PC-3 (cell line): ENCODE results near the gene EMILIN1. TPM values are rescaled to one million over a fixed set of nuclear protein-coding genes. Genes with fewer than 3 reads are reported as not detected.

Source experiments
- ATAC-seq: fragments of 200-7000 bp; cut with Tn5 transposase; 2 replicates; pipeline ENCODE4 v1.9.1; 2020; ENCODE audit warnings: mild to moderate bottlenecking, moderate library complexity
- BruUV-seq: library from RNA; stranded (reverse); fragments of 400-500 nt; replicated peaks from 2 replicates; lab custom pipeline; 2021; lab: Mats Ljungman, UMichigan
- CTCF ChIA-PET: fragments of 300-600 bp; sonication (Branson Sonifier 250); formaldehyde crosslinking; loops from one replicate; lab custom pipeline; 2022; ENCODE audit warnings: antibody characterized with exemption; lab: Charles Lee
- POLR2A ChIA-PET: fragments of 300-600 bp; sonication (Branson Sonifier 250); formaldehyde crosslinking; loops from one replicate; lab custom pipeline; 2022; ENCODE audit warnings: antibody characterized with exemption; ENCODE audit not compliant: unreplicated experiment; lab: Charles Lee
- DNase-seq: peaks from one replicate; pipeline ENCODE4 v3.0.0-alpha.2; 2015
- H2AFZ ChIP-seq: fragments of 300-600 bp; sonication (generic); 2 replicates; pipeline ENCODE4 v1.6.0; 2016; ENCODE audit warnings: antibody characterized with exemption, low read length
- H3F3A ChIP-seq: fragments of 300-600 bp; sonication (generic); one replicate; pipeline ENCODE4 v1.6.0; 2017; ENCODE audit warnings: antibody characterized with exemption, low read length, control low read depth, mild to moderate bottlenecking; ENCODE audit not compliant: unreplicated experiment
- H3K27ac ChIP-seq: fragments of 300-600 bp; sonication (generic); 2 replicates; pipeline ENCODE4 v1.5.1; 2016; ENCODE audit warnings: mild to moderate bottlenecking, low read length
- H3K27me3 ChIP-seq: fragments of 300-600 bp; sonication (generic); 2 replicates; pipeline ENCODE4 v1.6.1; 2016; ENCODE audit warnings: low read length, mixed read lengths
- H3K36me3 ChIP-seq: fragments of 300-600 bp; sonication (generic); 2 replicates; pipeline ENCODE4 v1.6.1; 2016; ENCODE audit warnings: low read depth, mixed run types, low read length, mixed read lengths
- H3K4me1 ChIP-seq: fragments of 300-600 bp; sonication (generic); 2 replicates; pipeline ENCODE4 v1.5.1; 2016; ENCODE audit warnings: low read length; ENCODE audit not compliant: insufficient read depth
- H3K4me2 ChIP-seq: fragments of 300-600 bp; sonication (generic); 2 replicates; pipeline ENCODE4 v1.6.0; 2016; ENCODE audit warnings: low read length
- H3K4me3 ChIP-seq: fragments of 300-600 bp; sonication (generic); 2 replicates; pipeline ENCODE4 v1.5.1; 2016; ENCODE audit warnings: mild to moderate bottlenecking, low read length, mixed read lengths
- H3K79me2 ChIP-seq: fragments of 300-600 bp; sonication (generic); 2 replicates; pipeline ENCODE4 v1.6.1; 2017; ENCODE audit warnings: low read length, mixed read lengths
- H3K9ac ChIP-seq: fragments of 300-600 bp; sonication (generic); 2 replicates; pipeline ENCODE4 v1.6.0; 2016; ENCODE audit warnings: mild to moderate bottlenecking, low read length
- H3K9me2 ChIP-seq: fragments of 300-600 bp; sonication (generic); replicated peaks from 2 replicates; pipeline ENCODE4 v1.6.1; 2016; ENCODE audit warnings: mixed run types, low read length, mixed read lengths
- H3K9me3 ChIP-seq: fragments of 300-600 bp; sonication (generic); 2 replicates; pipeline ENCODE4 v1.6.1; 2016; ENCODE audit warnings: low read length, mixed read lengths
- H4K20me1 ChIP-seq: fragments of 300-600 bp; sonication (generic); 2 replicates; pipeline ENCODE4 v1.6.1; 2016; ENCODE audit warnings: low read length, mixed read lengths
- EZH2 ChIP-seq: fragments of 300-600 bp; sonication (generic); IDR thresholded peaks from one replicate; pipeline ENCODE4 v1.6.1; 2017; ENCODE audit warnings: antibody characterized with exemption, mild to moderate bottlenecking, low read length; ENCODE audit not compliant: unreplicated experiment
- EZH2phosphoT487 ChIP-seq: fragments of 300-600 bp; sonication (generic); IDR thresholded peaks from 2 replicates; pipeline ENCODE4 v1.6.1; 2018; ENCODE audit warnings: mild to moderate bottlenecking, antibody characterized with exemption, low read length, borderline replicate concordance
- intact Hi-C: fragments of 100-400 bp; cut with micrococcal nuclease; formaldehyde crosslinking; loops from 2 replicates; pipeline ENCODE4 v1.9.0; 2023
- total RNA-seq: library from RNA; depleted of rRNA; stranded (reverse); fragments of >200 nt; gene quantifications from 2 replicates; pipeline ENCODE4 v1.2.3, GENCODE V29; 2014
- TF ChIP-seq, protein P1 (sequence below): fragments of 300-600 bp; sonication (generic); conservative IDR thresholded peaks from 2 replicates; pipeline ENCODE4 v1.5.1; 2017; ENCODE audit warnings: antibody characterized with exemption, low read depth, mild to moderate bottlenecking, low read length

The EMILIN1 gene
- total RNA-seq, 1 experiment from 2014 or later: 0.69 TPM

DNA sequence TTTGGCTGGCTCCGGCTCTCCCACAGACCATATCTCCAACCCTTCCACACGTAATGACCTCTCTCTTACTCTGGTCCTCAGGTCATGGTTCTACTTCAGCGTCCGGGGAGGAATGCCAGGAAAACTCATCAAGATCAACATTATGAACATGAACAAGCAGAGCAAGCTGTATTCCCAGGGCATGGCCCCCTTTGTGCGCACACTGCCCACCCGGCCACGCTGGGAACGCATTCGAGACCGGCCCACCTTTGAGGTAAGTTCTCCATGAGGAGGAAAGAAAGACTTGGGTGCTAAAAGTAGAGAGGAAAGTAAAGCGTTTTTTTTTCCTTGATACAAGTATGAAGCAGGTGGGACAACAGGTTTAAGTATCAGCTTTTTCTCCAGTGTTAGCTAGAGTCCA lies 25.1 kb upstream of the EMILIN1 start:
- POLR2A ChIA-PET: interaction anchor here (0.7 kb wide), 2 partner anchors 9 to 76 kb away, joined by 3 to 4 read pairs; no protein-coding TSS in a partner anchor
- no peak overlapping the region for H3K9ac ChIP-seq
- BruUV-seq: no TSS peak
- H3K4me3 ChIP-seq: no peak overlapping the region
- no peaks in the 10 kb centered on the region for H3K9me3 ChIP-seq
- DNase-seq (no peak), ATAC-seq (no peak)
- H3K79me2 ChIP-seq: no peaks in the 10 kb centered on the region
- no peak overlapping the region for H3K27ac ChIP-seq
- no peaks in the 10 kb centered on the region for H4K20me1 ChIP-seq
- no peaks in the 10 kb centered on the region for H3K36me3 ChIP-seq
- no peak overlapping the region for H2AFZ ChIP-seq
- no peak overlapping the region for H3K4me2 ChIP-seq
- peaks cover 17% of the 10 kb centered on the region for H3K4me1 ChIP-seq
- no peak for TF ChIP-seq EZH2phosphoT487
- TF ChIP-seq, protein P1, sequence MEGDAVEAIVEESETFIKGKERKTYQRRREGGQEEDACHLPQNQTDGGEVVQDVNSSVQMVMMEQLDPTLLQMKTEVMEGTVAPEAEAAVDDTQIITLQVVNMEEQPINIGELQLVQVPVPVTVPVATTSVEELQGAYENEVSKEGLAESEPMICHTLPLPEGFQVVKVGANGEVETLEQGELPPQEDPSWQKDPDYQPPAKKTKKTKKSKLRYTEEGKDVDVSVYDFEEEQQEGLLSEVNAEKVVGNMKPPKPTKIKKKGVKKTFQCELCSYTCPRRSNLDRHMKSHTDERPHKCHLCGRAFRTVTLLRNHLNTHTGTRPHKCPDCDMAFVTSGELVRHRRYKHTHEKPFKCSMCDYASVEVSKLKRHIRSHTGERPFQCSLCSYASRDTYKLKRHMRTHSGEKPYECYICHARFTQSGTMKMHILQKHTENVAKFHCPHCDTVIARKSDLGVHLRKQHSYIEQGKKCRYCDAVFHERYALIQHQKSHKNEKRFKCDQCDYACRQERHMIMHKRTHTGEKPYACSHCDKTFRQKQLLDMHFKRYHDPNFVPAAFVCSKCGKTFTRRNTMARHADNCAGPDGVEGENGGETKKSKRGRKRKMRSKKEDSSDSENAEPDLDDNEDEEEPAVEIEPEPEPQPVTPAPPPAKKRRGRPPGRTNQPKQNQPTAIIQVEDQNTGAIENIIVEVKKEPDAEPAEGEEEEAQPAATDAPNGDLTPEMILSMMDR: no peak
- TF ChIP-seq EZH2: no peak
- intact Hi-C loops: no loop called here
- H3F3A ChIP-seq: no peaks in the 10 kb centered on the region
- CTCF ChIA-PET: no interaction called here
- no peaks in the 10 kb centered on the region for H3K27me3 ChIP-seq
- H3K9me2 ChIP-seq: no peaks in the 10 kb centered on the region

DNA sequence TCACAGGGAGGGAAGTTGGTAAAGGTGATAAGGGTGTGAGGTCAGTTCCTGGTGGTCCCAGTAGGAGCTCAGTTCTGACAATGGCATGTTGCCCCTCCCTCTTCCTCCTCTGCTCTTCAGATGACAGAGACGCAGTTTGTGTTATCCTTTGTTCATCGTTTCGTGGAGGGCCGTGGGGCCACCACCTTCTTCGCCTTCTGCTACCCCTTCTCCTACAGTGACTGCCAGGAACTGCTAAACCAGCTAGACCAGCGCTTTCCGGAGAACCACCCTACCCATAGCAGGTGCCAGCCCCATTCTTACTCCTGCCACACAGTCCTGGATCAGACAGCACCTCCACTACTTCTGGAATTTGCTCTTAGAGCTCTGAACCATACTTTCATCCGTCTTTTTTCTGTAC lies 24.6 kb upstream of the EMILIN1 start:
- Histone ChIP-seq H3K27me3 (no peaks in the 10 kb centered on the region), H3K9me3 (no peaks in the 10 kb centered on the region), H2AFZ (no peak overlapping the region), H4K20me1 (no peaks in the 10 kb centered on the region), H3K4me1 (peaks cover 17% of the 10 kb centered on the region), H3K4me2 (no peak overlapping the region), H3F3A (no peaks in the 10 kb centered on the region), H3K9ac (no peak overlapping the region), H3K27ac (no peak overlapping the region), H3K9me2 (no peaks in the 10 kb centered on the region), H3K36me3 (no peaks in the 10 kb centered on the region), H3K79me2 (no peaks in the 10 kb centered on the region), H3K4me3 (no peak overlapping the region)
- ChIA-PET CTCF (no interaction called here), POLR2A (interaction anchor here (0.7 kb wide), 1 partner anchor 9 kb away, joined by 4 read pairs; no protein-coding TSS in a partner anchor)
- intact Hi-C loops: no loop called here
- no TSS peak for BruUV-seq
- ATAC-seq (no peak), DNase-seq (no peak)
- no peak for TF ChIP-seq EZH2
- TF ChIP-seq, protein P1: no peak
- no peak for TF ChIP-seq EZH2phosphoT487

DNA sequence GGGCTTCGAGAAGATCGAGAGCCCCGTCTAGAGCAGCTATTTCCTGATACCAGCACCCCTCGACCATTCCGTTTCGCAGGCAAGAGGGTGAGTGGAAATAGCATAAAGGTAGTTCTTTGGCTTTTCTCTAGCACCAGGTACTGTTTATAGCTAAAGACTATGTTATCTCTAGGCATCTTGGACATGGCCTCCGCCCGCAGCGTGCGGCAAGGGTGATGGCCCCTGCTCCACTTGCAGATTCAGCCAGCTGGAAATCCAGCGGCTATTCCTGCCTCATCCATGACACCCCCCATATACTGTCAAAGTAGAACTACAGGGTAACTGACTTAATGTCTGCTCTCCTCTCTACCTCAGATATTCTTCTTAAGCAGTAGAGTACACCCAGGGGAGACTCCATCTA lies 23.7 kb upstream of the EMILIN1 start:
- POLR2A ChIA-PET: no interaction called here
- H3K79me2 ChIP-seq: no peaks in the 10 kb centered on the region
- ATAC-seq (no peak), DNase-seq (no peak)
- BruUV-seq: no TSS peak
- TF ChIP-seq EZH2 (no peak), EZH2phosphoT487 (no peak)
- TF ChIP-seq, protein P1: no peak
- no peaks in the 10 kb centered on the region for H3F3A ChIP-seq
- intact Hi-C loops: no loop called here
- peaks cover 8% of the 10 kb centered on the region; the same call in 1 of the 2 replicates for H3K4me1 ChIP-seq
- H3K9ac ChIP-seq: no peak overlapping the region
- H4K20me1 ChIP-seq: no peaks in the 10 kb centered on the region
- no peaks in the 10 kb centered on the region for H3K9me3 ChIP-seq
- H2AFZ ChIP-seq: no peak overlapping the region
- no peaks in the 10 kb centered on the region for H3K36me3 ChIP-seq
- CTCF ChIA-PET: no interaction called here
- no peak overlapping the region for H3K27ac ChIP-seq
- H3K4me2 ChIP-seq: no peak overlapping the region
- no peak overlapping the region for H3K4me3 ChIP-seq
- H3K9me2 ChIP-seq: no peaks in the 10 kb centered on the region
- H3K27me3 ChIP-seq: no peaks in the 10 kb centered on the region
